Thyroid gland (tissue), 4 donors: ENCODE measurements around the gene MUC6.

ENCODE experiments used
- CTCF ChIP-seq, 6 experiments: fragments of 200-600 bp in 3 of 6; fragments of 450-650 bp in 3 of 6; sonication (generic) in 3 of 6; IDR thresholded peaks; one replicate each; pipeline ENCODE4 v1.5.1; 2016 to 2019; ENCODE audit warnings: antibody characterized with exemption in 6 of 6, mild to moderate bottlenecking in 2 of 6, inconsistent platforms in 1 of 6, moderate library complexity in 1 of 6
- POLR2A ChIP-seq, 2 donors: fragments of 450-650 bp; IDR thresholded peaks; one replicate each; pipeline ENCODE4 v1.6.1; 2017; ENCODE audit warnings: antibody characterized with exemption in 2 of 2, mild to moderate bottlenecking in 2 of 2, moderate library complexity in 1 of 2

- TF ChIP-seq CTCF (IDR thresholded peaks at IDR 0.05) (no peak), POLR2A (IDR thresholded peaks at IDR 0.05) (no peak)
Measured at GRCh38 chr11:1036931-1037330, 413 bp upstream of the MUC6 start.
